ENCODE measurements around the gene KRT33A.

DNA sequence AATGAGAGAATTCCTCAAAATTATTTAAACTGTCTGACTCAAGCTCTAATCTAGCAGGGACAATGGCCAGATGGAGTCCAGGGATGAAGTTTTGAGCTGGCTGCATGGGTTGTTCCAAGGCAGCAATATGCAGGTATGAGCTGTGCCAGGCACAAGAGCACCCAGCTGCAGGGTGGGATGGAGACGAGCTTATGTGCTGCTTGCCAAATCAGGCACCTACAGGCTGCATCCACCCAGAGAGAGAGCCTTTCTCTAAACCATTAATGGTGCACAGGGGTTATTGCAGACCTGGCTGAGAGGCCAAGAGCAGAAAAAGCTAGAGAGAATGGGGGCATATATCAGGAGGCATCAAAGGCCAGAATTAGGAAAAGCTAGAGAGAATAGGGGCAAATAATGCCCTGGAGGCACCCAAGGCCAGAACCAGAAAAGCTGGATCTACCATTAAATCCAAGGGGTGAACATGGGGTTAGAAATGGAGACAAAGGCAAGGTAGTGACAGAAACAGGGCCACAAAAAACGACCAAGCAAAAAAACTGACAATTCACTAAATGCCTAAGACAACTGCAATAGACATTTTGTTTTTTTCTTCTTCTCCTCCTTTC, 11.0 kb downstream of the KRT33A start:
- no peak for TF ChIP-seq EZH2phosphoT487 (conservative IDR thresholded peaks at IDR 0.05; ENCODE audit: low read length)
- TF ChIP-seq, protein P1, sequence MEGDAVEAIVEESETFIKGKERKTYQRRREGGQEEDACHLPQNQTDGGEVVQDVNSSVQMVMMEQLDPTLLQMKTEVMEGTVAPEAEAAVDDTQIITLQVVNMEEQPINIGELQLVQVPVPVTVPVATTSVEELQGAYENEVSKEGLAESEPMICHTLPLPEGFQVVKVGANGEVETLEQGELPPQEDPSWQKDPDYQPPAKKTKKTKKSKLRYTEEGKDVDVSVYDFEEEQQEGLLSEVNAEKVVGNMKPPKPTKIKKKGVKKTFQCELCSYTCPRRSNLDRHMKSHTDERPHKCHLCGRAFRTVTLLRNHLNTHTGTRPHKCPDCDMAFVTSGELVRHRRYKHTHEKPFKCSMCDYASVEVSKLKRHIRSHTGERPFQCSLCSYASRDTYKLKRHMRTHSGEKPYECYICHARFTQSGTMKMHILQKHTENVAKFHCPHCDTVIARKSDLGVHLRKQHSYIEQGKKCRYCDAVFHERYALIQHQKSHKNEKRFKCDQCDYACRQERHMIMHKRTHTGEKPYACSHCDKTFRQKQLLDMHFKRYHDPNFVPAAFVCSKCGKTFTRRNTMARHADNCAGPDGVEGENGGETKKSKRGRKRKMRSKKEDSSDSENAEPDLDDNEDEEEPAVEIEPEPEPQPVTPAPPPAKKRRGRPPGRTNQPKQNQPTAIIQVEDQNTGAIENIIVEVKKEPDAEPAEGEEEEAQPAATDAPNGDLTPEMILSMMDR (IDR thresholded peaks at IDR 0.05; ENCODE audit: insufficient read depth, low read length, poor library complexity, severe bottlenecking), result no peak
